Left hindlimb (tissue), 1 donor: ENCODE data around the gene PLEKHG3.
"Not testable (repeated sequence)": the region's sequence is repeated elsewhere in the genome, so short reads cannot be mapped to it uniquely, and the experiment has no call there.

Source experiments
- DNase-seq: peaks from one replicate; pipeline ENCODE4 v3.0.0-alpha.2; 2018

Gene PLEKHG3

GRCh38 chr14:64704143-64704742, at the start of gene PLEKHG3:
TSS of gene PLEKHG3 (plus strand) at chr14:64704424. CDS start at chr14:64727632, 23,208 bp downstream.
- DNase-seq = peak; percentile 87

- DNase-seq = peak; percentile 36
These were observed 49.3 kb upstream of the PLEKHG3 start for GRCh38 chr14:64654901-64655300.

- peak; percentile 51 for DNase-seq
These were observed 47.2 kb upstream of the PLEKHG3 start for GRCh38 chr14:64656986-64657385.

- DNase-seq = no peak
These were observed 46.0 kb upstream of the PLEKHG3 start for GRCh38 chr14:64658201-64658600.

- not testable (repeated sequence) for DNase-seq
These were observed 45.4 kb upstream of the PLEKHG3 start for GRCh38 chr14:64658700-64659264.

GRCh38 chr14:64659366-64659765, 44.9 kb upstream of the PLEKHG3 start:
- no peak for DNase-seq

- no peak for DNase-seq
These were observed 41.0 kb upstream of the PLEKHG3 start for GRCh38 chr14:64663174-64663573.

GRCh38 chr14:64671591-64671990, 32.6 kb upstream of the PLEKHG3 start:
- no peak for DNase-seq

- DNase-seq = no peak
These were observed 30.9 kb upstream of the PLEKHG3 start for GRCh38 chr14:64673316-64673715.

GRCh38 chr14:64673748-64674147, 30.5 kb upstream of the PLEKHG3 start:
- no peak for DNase-seq

GRCh38 chr14:64674829-64675228, 29.4 kb upstream of the PLEKHG3 start:
- DNase-seq = no peak

GRCh38 chr14:64675312-64675711, 28.9 kb upstream of the PLEKHG3 start:
- DNase-seq = no peak

GRCh38 chr14:64676410-64677008, 27.7 kb upstream of the PLEKHG3 start:
- no peak for DNase-seq

GRCh38 chr14:64680013-64680713, 24.1 kb upstream of the PLEKHG3 start:
- DNase-seq = peak; percentile 62

- DNase-seq = no peak
These were observed 23.5 kb upstream of the PLEKHG3 start for GRCh38 chr14:64680714-64681065.

GRCh38 chr14:64681796-64682710, 22.2 kb upstream of the PLEKHG3 start:
- peak; percentile 93 for DNase-seq

- DNase-seq = no peak
These were observed 21.4 kb upstream of the PLEKHG3 start for GRCh38 chr14:64682843-64683242.

- no peak for DNase-seq
These were observed 21.0 kb upstream of the PLEKHG3 start for GRCh38 chr14:64683264-64683663.

- peak; percentile 73 for DNase-seq
These were observed 20.1 kb upstream of the PLEKHG3 start for GRCh38 chr14:64684091-64684490.

GRCh38 chr14:64685371-64686281, 18.6 kb upstream of the PLEKHG3 start:
- peak; percentile 61 for DNase-seq

- no peak for DNase-seq
These were observed 18.0 kb upstream of the PLEKHG3 start for GRCh38 chr14:64686282-64686615.

GRCh38 chr14:64688031-64688430, 16.2 kb upstream of the PLEKHG3 start:
- DNase-seq = no peak
